ENCODE results near the gene C16orf87.
A peak's percentile ranks its signal among the peaks of the same experiment; 100 is the strongest.

The C16orf87 gene

GRCh38 chr16:46842192-46842895 is 11.4 kb upstream of the C16orf87 start:
- no peak for DNase-seq

- no peak for DNase-seq
These were observed 9.0 kb upstream of the C16orf87 start for GRCh38 chr16:46839986-46840443.

- no peak for DNase-seq
These were observed 5.9 kb upstream of the C16orf87 start for GRCh38 chr16:46836534-46837530.

- no peak for DNase-seq
These were observed 2.5 kb upstream of the C16orf87 start for GRCh38 chr16:46833460-46833800.

- no peak for DNase-seq
These were observed 1.9 kb upstream of the C16orf87 start for GRCh38 chr16:46832757-46833459.

GRCh38 chr16:46830417-46830901 is 521 bp downstream of the C16orf87 start:
- no peak for DNase-seq

- no peak for DNase-seq
These were observed 2.0 kb downstream of the C16orf87 start for GRCh38 chr16:46828943-46829342.

GRCh38 chr16:46828292-46828691 is 2.7 kb downstream of the C16orf87 start:
- no peak for DNase-seq

GRCh38 chr16:46826631-46827030 is 4.3 kb downstream of the C16orf87 start:
- no peak for DNase-seq

GRCh38 chr16:46822270-46822669 is 8.7 kb downstream of the C16orf87 start:
- no peak for DNase-seq

- DNase-seq: no peak
These were observed 13.0 kb downstream of the C16orf87 start for GRCh38 chr16:46817961-46818360.

GRCh38 chr16:46814790-46815189 is 16.2 kb downstream of the C16orf87 start:
- no peak for DNase-seq

GRCh38 chr16:46813611-46814010 is 17.4 kb downstream of the C16orf87 start:
- no peak for DNase-seq

GRCh38 chr16:46812781-46813540 is 18.0 kb downstream of the C16orf87 start:
- DNase-seq: no peak

GRCh38 chr16:46811682-46812081 is 19.3 kb downstream of the C16orf87 start:
- DNase-seq: no peak

- DNase-seq: no peak
These were observed 22.0 kb downstream of the C16orf87 start for GRCh38 chr16:46808997-46809396.

GRCh38 chr16:46807336-46807735 is 23.6 kb downstream of the C16orf87 start:
- DNase-seq: no peak

- DNase-seq: no peak
These were observed 27.6 kb downstream of the C16orf87 start for GRCh38 chr16:46803373-46803772.

GRCh38 chr16:46801428-46802049 is 29.4 kb downstream of the C16orf87 start:
- peak; percentile 9 for DNase-seq

- no peak for DNase-seq
These were observed 30.5 kb downstream of the C16orf87 start for GRCh38 chr16:46800494-46800893.

GRCh38 chr16:46797501-46797900 is 33.5 kb downstream of the C16orf87 start:
- DNase-seq: no peak

GRCh38 chr16:46796764-46797269 is 34.2 kb downstream of the C16orf87 start:
- no peak for DNase-seq

Data from NCI-H2227 treated with DMSO at 0.1 percent for 48 hours (cell line).